Renal cortex interstitium (tissue), 11 donors: Measurements from ENCODE around the gene SKA3. TPM values are rescaled to one million over a fixed set of nuclear protein-coding genes. Genes with fewer than 3 reads are reported as not detected.
A peak's percentile ranks its signal among the peaks of the same experiment; 100 is the strongest.
"Not testable (repeated sequence)": the region's sequence is repeated elsewhere in the genome, so short reads cannot be mapped to it uniquely, and the experiment has no call there.

Experiments used
- DNase-seq, 11 donors: peaks; one replicate each; pipeline ENCODE4 v3.0.0-alpha.2; 2013; ENCODE audit warnings: low read depth in 9 of 11, low spot score in 4 of 11; ENCODE audit errors: extremely low read depth in 1 of 11
- polyA plus RNA-seq, 3 donors: library from polyadenylated mRNA; unstranded; fragments of 120-200 nt; gene quantifications; one replicate each; pipeline ENCODE4 v1.2.1, GENCODE V29; 2013; ENCODE audit not compliant: insufficient read length in 3 of 3

SKA3 gene
- polyA plus RNA-seq, 3 donors: 11.0 to 15.2 (median 14.0) TPM

DNA sequence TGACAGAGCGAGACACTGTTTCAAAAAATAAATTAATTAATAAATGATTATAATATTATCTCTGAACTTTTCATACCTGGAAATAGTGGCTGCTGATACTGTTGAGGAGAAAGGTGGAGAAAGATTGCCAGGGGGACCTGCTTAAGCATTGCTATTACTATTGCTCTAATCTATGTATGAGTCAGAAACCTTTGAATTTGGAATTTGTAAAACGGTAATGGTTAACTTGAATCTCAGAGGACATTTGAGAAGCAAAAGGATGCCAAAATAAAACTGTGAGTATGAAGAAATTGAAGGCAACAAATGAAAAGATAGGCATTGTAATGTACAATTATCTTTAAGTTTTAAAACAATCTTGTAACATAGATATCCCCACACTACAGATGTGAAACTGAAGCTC, 5.3 kb upstream of the SKA3 start:
- no peak for DNase-seq

DNA sequence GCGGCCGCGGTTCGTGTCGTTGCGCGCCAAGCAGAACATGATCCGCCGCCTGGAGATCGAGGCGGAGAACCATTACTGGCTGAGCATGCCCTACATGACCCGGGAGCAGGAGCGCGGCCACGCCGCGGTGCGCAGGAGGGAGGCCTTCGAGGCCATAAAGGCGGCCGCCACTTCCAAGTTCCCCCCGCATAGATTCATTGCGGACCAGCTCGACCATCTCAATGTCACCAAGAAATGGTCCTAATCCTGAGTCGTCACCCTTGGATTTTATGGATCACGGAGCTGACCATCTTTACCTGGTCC, 581 bp upstream of the SKA3 start:
- DNase-seq: peak in 2 of 11 donors; percentile 29 to 41

DNA sequence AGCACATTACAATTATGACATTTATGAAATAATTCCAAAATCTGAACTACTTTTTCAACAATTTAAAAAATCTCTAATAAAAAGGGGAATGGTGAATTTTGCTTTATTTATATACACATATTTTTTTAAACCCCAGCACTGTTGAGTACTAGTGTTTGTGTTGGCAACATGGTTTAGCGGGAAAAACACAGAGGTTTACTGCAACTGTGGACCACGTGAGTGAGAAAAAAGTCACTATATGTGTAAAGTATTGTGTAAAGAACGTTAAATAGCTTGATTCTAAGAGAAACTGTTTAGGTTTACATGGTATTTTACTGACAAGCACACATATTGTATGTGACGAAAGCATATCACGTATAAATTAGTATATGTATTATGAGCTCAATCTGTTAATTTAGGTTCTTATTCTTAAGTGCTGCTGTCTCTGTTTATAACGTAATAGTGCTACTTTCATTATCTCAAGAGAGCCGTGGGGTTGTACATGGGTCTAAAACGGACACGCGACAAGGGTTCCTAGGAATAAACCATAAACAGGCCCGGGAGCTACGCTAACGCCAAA, 617 bp downstream of the SKA3 start:
- peak in 1 of 11 donors; percentile 9 for DNase-seq

DNA sequence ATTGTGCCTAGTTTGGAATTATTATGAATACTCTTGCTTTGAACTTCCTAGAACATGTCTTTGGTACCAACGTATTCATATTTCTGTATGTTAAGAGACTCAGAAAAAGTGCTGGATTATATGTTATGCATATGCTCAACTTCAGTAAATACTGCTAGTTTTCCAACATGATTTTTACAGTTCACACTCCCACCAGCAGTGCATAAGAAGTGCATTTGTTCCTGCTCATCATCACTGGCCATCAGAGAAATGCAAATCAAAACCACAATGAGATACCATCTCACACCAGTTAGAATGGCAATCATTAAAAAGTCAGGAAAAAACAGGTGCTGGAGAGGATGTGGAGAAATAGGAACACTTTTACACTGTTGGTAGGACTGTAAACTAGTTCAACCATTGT, 2.6 kb downstream of the SKA3 start:
- not testable (repeated sequence) for DNase-seq

DNA sequence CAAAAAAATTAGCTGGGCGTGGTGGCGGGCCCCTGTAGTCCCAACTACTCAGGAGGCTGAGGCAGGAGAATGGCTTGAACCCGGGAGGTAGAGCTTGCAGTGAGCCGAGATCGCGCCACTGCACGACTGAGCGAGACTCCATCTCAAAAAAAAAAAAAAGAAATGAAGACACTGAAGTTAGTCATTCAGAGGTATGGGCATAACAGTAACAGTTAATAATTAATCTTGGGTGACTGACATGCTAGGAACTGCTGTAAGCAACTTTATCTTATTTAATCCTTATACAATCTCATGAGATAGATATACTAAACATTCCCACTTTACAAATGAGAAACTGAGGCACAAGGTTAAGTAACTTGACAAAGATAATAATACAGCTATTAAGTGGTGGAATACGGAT, 4.9 kb downstream of the SKA3 start:
- DNase-seq: no peak

DNA sequence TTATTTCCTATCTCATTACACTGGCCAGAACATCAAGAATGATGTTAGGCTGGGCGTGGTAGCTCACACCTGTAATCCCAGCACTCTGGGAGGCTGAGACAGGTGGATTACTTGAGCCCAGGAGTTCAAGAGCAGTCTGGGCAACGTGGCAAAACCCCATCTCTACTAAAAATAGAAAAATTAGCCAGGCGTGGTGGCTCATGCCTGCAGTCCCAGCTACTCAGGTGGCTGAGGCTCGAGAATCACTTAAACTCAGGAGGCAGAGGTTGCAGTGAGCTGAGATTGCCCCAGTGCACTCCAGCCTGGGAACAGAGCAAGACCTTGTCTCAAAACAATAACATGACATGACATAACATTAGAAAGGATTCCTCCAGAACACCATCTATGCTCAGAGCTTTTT, 10.7 kb downstream of the SKA3 start:
- DNase-seq: not testable (repeated sequence)

DNA sequence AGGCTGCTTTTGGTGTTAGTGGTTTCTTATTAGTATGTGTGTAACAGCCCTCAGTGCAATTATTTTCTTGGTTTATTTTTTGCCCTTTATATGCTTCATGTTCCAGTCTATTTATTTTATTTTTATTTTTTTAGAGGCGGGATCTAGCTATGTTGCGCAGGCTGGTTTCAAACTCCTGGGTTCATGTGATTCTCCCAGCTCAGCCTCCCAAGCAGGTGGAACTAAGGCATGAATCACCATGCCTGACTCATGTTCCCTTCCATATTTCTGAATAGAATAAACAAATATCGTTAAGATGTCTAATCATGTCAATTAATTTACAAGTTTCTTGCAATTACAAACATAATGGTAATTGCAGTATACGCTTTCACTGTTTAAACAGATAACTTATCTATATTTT, 11.7 kb downstream of the SKA3 start:
- DNase-seq: no peak

DNA sequence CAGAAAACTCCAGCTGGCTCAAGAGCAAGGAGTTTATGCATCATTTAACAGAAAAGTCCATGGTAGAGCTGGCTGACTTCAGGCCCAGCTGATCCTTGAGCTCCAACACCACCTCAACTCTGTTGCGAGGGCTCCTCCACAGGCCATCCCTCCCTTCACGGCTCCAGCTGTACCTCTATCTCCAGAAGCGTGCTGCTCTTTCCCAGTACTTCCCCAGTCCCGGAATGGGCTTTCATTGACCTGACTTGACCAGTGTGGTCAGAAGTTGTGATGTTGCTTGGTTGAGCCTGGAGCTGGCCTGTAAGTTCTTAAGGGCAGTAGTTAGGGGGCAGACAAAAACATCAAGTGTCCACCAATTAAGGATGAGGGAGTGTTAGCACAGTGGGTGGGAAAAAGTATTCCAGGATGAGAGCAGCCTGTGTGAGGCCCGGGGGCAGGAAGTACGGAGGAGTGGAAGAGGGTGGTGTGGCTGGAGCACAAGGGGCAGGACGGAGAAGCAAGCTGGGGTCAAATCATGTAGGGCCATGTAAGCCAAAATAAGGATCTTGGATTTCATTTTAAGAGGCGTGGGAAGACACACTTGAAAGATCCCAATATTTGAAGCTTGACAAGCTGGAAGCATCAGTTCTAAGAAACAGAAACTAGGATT, 24.0 kb downstream of the SKA3 start:
- no peak for DNase-seq

DNA sequence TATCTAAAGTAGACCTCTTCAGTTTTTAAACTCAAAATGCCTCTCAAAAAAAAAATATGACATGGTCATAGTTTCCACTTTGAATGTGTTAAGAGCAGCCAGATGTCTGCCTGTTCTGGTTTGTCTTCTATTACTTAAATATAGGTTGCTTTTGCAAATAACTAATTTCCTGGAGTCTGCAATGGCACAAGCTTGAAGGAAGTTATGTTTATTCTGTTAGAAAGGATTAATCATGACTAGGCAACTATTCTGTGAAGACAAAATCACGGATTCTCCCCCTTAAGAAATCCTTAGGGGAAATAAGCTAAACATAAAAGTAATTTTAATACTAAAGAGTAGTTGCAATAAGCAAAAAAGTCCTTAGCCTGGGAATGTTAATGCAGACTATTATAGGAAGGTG, 26.3 kb downstream of the SKA3 start:
- DNase-seq: no peak

DNA sequence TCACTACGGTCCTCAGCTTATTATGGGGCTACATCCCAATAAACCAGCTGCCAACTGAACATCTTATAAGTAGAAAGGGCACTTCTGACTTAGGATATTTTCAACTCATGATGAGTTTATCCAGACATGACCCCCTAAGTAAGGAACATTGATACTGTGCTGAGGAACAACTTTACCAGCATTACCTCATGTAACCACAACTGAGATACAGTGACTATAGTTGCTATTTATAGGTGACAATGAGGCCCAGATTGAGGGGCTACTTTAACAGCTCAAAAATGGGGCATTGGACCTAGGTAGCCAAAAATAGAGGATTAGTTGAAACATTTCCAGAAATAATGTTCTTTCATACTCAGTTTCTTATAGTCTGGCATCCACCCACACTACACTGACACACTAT, 26.8 kb downstream of the SKA3 start:
- DNase-seq: no peak

DNA sequence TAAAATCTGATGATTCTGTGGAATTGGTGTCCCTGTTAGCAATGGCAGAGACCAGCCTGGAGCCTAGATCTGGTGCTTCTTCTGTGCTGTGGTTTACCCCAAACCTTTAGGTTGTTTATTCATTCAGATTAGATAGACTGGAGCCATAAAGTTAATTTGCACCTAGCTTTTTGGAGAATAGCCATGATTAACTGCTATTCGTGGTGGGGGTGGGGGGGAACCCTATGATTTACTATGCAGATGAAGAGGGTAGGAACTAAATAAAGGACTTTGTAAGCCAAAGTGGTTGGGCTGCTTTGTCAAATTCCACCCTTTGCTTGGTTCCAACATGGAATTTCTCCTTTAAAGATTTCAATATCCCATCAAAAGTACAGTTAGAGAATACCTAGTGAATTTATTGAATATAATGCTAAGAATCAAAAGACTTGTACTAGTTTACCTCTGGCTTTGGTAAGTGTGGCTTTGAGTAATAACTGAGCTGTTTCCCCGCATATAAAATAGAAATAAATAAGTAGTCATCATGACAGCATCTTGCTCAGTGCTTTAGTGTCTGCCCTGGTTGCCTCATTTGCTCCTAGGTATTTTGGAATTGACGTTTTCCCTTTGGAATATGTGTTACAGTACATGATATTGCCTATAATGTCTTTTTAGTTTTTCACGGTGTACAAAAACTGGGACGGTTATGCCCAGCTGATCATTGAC, 27.6 kb downstream of the SKA3 start:
- DNase-seq: no peak

DNA sequence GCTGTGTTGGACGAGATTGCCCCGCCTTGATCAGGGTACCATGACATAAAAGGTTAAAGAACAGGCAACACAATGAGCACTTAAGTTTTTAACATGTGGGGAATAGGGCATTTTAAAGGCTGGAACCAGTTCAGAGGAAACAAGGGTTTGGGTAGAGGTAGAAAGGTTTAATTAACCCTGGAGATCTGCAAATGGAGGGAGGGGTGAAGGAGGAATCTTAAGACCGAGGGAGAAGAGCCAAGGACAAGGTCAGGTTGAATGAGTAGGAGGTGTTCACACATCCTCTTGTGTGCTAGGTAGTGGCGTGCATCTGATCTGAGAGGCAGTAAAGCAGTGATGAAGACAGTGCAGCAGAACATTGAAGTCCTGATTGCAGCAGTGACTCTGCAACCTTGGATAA, 28.5 kb downstream of the SKA3 start:
- no peak for DNase-seq

DNA sequence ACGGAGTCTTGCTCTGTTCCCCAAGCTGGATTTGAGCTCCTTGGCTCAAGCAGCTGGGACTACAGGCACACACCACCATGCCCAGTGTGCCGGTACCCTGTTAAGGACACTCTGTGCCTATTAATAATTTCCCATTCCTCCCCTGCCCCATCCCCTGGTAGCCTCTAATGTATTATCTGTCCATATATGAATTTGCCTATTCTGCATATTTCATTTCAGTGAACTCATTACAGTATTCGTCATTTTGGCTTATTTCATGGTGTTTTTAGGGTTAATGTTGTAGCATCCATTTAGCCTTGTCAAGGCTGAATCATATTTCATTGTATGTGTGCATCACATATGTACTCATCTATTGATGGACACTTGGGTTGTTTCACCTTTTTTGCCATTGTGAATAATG, 33.6 kb downstream of the SKA3 start:
- no peak for DNase-seq

DNA sequence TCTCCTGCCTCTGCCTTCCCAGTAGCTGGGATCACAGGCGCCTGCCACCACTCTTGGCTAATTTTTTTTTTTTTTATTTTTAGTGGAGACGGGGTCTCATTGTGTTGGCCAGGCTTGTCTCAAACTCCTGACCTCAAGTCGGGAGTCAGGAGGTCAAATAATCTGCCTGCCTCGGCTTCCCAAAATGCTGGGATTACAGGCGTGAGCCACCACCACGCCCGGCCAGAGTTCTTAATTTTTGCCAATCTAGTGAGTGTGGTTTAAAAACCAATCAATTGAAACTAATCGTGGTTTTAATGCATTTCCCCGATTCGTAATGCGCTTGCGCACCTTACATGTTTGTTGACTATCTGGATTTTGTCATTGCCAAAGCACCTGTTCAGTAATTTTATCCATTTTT, 37.0 kb downstream of the SKA3 start:
- no peak for DNase-seq

DNA sequence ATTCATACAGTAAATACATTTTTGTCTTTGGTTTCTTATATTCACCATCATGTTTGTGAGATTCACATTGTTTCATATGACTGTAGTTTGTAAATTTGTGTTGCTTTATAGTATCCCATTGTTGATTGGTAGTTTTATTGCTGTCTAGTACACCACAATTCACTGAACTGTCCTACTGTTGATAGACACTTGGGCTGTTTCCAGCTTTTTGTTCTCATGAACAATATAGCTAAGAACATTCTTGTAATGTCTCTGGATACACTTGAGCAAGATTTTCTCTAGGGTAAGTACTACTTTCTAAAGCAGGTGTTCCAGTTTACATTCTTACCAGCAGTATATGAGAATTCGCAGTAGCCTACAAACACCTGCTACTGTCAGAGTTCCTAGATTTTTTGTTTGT, 37.8 kb downstream of the SKA3 start:
- no peak for DNase-seq

DNA sequence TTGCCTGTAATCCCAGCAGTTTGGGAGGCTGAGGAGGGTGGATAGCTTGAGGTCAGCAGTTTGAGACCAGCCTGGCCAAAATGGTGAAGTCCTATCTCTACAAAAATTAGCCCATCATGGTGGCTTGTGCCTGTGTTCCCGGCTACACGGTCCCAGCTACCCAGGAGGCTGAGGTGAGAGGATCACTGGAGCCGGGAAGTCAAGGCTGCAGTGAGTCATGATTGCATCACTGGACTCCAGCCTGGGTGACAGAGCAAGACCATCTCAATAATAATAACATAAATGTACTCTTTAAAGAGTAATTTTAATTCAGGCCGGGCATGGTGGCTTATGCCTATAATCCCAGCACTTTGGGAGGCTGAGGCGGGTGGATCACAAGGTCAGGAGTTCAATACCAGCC, 38.7 kb downstream of the SKA3 start:
- no peak for DNase-seq

DNA sequence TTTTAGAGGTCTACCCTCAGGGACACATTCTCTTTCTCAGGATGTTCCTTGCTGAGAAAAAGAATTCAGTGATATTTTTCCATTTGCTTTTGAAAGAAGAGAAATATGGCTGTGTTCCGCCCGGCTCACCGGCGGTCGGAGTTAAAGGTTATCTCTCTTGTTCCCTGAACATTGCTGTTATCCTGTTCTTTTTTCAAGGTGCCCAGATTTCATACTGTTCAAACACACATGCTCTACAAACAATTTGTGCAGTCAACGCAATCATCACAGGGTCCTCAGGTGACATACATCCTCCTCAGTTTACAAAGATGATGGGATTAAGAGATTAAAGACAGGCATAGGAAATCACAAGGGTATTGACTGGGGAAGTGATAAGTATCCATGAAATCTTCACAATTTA, 40.5 kb downstream of the SKA3 start:
- DNase-seq: not testable (repeated sequence)

DNA sequence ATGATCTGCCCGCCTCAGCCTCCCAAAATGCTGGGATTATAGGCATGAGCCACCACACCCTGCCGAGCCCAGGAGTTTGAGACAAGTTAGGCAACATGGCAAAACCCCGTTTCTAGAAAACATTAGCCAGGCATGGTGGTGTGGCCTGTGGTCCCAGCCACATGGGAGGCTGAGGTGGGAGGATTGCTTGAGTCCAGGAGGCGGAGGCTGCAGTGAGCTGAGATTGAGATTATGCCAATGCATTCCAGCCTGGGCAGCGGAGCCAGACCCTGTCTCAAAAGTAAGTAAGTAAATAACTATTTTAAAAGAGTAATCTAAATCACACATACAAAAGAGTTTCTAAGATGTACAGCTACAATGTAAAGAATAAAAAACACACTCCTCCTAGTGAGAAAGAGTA, 41.9 kb downstream of the SKA3 start:
- no peak for DNase-seq

DNA sequence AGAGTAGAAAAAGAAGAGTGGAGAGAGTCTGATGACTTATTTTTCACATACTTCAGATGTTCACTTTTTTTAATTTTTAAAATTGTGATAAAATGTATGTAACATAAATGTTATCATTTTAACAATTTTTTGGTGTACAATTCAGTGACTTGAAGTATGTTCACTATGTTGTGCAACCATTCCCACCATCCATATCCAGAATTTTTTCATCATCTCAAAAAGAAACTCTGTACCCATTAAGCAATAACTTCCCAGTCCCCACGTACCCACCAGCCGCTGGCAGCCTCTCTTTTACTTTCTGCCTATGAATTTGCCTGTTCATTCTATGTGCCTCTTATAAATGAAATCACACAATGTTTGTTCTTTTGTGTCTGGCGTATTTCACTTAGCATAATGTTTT, 43.3 kb downstream of the SKA3 start:
- DNase-seq: no peak

DNA sequence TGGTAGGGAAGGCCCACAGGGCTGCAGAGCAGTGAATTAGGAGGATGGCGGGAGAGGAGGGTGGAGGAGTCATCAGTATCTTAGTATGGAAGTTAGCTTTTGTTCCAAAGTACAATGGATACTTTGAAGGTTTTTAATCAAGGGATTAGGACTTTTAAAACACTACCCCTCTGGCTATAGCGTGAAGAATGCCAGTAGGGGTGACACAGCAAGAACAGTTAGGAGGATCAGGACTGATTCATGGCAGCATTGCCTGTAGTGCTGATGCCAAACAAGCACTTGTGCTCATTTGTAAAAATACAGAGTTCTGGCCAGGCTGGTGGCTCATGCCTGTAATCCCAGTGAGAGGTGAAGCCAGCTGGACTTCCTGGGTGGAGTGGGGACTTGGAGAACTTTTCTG, 46.2 kb downstream of the SKA3 start:
- no peak for DNase-seq

DNA sequence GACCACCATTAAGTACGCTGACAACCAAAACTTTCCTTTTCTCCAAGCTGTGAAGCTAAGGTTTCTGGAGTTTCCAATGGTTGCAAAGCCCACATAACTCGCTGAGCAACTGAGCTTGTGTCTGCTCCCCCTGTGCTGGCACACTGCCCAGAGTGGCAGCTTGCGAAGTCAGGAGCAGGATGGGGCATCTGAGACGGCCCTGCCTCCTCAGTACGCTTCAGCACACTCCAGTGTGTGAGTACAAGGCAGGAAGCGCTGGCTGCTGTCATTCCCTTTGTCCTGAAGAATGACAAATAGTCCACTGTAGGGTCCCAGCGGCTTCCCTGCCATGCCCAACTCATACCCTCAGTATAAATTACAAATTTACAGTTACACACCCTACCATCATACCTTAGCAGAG, 51.5 kb downstream of the SKA3 start:
- peak in 9 of 11 donors; percentile 54 to 77 (median 69) for DNase-seq
